Ishikawa (cell line): ENCODE results near the gene GPR119.

ENCODE experiments used
- CEBPB ChIP-seq: IDR thresholded peaks from 2 replicates; pipeline ENCODE4 v1.6.1; 2012
- CREB1 ChIP-seq: IDR thresholded peaks from 2 replicates; pipeline ENCODE4 v1.6.1; 2012; ENCODE audit warnings: low read depth
- EGR1 ChIP-seq: IDR thresholded peaks from 2 replicates; pipeline ENCODE4 v1.6.1; 2012
- EP300 ChIP-seq: IDR thresholded peaks from 2 replicates; pipeline ENCODE4 v1.6.1; 2012; ENCODE audit warnings: borderline replicate concordance
- MAX ChIP-seq: IDR thresholded peaks from 2 replicates; pipeline ENCODE4 v1.6.1; 2012
- NFIC ChIP-seq: IDR thresholded peaks from 2 replicates; pipeline ENCODE4 v1.6.1; 2012
- RAD21 ChIP-seq: IDR thresholded peaks from 2 replicates; pipeline ENCODE4 v1.6.1; 2012; ENCODE audit warnings: low read depth
- REST ChIP-seq: IDR thresholded peaks from 2 replicates; pipeline ENCODE4 v1.6.1; 2012; ENCODE audit warnings: low read depth, mild to moderate bottlenecking
- TEAD4 ChIP-seq: IDR thresholded peaks from 2 replicates; pipeline ENCODE4 v1.6.1; 2012
- USF1 ChIP-seq: IDR thresholded peaks from 2 replicates; pipeline ENCODE4 v1.6.1; 2012
- YY1 ChIP-seq: IDR thresholded peaks from 2 replicates; pipeline ENCODE4 v1.6.1; 2012; ENCODE audit warnings: low read depth

- TF ChIP-seq EGR1 (no peak), REST (no peak), EP300 (no peak), YY1 (no peak), RAD21 (no peak), USF1 (no peak), CREB1 (no peak), MAX (no peak), TEAD4 (no peak), NFIC (no peak), CEBPB (no peak)
Measured at GRCh38 chrX:130426531-130426930, 41.1 kb upstream of the GPR119 start.
